NCI-H2081 treated with DMSO at 0.1 percent for 48 hours (cell line): Measurements from ENCODE around the gene KCTD16.

Experiments
- DNase-seq: peaks from one replicate; lab custom pipeline; 2025; lab: John Stamatoyannopoulos, UW

Gene KCTD16

DNA sequence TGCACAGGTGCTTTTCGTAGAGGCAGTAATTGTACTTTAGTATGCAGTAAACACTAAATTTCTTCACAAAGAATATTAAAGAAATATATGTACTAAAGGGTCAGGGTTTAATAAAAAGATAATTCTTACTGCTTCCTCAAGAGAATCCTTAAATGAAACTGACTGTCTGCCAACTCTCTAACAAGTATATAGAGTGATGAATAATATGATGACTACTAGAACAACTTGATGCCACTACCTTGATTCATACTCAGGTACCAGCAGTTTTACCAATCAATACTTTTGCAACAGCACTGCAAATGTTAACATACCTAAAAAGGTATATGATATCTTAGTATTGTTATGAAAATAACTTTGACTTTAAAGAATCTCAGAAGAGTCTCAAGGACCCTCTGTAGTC, 4.0 kb upstream of the KCTD16 start:
- no peak for DNase-seq

DNA sequence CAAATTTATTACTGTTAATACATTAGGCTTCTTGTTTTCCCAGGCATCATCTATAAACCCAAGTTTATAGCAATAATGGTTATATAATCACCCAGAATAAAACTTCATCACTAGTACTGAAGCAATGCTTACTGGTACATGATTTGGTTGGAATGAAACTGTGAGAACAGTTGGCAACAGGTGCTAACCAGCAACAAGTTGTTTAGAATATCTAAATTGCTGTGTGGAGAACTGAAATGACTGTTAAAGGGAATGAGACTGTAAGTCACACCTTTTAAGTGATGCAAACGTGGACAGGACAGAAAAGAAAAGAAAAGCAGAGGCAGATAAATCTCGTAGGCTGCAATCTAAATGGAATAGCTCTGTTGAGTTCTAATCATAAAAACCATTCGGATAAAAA, 2.7 kb upstream of the KCTD16 start:
- no peak for DNase-seq

DNA sequence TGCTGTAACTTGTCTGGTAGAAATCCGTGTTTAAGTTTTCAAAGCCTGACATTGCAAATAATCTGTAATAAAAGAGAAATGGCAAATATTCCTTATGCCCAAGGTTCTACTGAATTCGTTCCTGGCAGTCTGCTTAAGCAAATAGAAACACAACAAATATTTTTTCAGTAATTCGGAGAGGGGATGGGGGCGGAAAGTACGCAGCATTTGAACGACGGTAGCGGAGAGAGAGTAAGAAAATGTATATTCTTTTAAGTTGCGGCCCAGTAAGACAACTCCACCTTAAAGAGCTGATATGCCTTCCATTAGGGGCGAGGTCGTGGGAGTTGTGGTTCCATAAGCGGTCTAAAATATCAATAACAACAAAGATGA, 783 bp upstream of the KCTD16 start:
- no peak for DNase-seq

DNA sequence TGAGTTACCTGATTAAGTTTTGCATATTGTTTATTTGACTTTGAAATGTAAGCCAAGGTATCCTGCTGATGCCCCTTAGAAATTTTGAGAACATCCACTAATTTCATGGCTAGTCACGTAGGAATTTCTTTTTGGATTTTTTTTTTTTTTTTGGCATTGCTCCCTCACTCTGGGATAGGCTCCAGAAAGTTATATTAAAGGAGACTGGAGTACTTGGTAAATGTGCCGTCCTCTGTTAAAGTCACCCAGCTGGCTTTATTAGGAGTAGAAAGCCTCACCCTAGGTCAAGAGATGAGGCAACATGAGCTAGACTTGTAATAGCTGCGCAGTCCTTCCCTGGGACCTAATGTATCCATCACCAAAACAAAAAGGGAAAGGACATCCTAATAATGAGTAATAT, 3.1 kb downstream of the KCTD16 start:
- DNase-seq = no peak

DNA sequence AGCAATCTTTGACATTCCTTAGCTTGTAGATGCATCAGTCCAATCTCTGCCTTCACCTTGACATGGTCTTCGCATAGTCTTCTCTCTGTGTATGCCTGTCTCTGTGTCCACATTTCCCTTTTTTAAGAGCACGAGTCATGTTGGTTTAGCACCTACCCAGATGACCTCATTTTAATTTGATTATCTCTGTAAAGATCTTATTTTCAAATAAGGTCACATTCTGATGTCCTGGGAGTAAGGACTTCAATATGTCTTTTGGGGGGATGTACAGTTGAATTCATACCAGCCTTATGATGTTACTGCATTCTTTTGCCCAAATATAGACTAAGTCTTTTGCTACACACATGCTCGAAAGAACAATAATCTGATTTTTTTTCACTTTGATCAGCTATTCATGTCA, 6.9 kb downstream of the KCTD16 start:
- DNase-seq = no peak

DNA sequence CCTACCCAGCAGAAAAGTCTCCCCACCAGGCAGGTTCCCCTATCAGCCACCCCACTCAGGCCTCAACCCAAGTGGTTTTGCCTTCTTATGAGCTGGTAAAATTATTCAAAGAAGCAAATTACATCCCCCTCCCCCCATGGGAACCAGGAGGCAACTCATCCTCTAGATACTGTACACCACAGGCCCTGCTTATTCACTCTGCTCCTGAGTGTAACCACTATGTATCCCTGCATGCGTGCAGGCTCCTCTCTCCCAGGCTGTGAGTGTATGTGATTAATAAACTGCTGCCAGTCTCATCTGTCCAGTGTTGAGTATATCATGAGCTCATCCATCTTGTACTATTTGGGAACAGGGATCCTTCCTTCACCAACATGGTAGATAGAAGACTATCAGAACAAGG, 8.6 kb downstream of the KCTD16 start:
- DNase-seq = no peak

DNA sequence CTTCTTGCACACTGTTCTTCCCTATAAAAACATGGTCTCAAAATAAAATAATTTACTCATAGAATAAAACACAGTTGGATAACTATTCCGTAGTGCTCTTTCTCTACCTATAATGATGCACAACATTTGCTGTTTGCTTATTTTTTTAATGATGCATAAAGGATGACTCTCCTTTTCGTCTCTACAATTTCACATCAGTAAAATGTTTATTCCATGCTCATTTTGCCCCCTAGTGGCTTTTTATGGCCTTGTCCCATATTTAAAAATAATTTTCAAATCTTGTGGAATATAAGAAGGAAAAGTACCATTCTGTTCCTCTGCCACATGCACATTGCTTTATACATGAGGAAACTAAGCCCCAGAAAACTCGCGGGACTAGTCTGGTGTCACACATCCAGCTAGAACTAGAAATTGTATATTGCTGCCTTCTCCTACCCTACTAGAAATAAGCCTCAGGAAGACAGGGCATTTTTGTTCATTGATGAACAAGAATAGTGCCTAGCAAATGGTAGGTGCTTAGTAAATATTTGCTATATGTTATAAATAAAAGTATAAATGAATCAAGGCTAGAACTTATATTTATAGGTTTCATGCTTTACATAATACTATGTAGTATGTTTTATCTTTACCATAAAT, 12.7 kb downstream of the KCTD16 start:
- no peak for DNase-seq

DNA sequence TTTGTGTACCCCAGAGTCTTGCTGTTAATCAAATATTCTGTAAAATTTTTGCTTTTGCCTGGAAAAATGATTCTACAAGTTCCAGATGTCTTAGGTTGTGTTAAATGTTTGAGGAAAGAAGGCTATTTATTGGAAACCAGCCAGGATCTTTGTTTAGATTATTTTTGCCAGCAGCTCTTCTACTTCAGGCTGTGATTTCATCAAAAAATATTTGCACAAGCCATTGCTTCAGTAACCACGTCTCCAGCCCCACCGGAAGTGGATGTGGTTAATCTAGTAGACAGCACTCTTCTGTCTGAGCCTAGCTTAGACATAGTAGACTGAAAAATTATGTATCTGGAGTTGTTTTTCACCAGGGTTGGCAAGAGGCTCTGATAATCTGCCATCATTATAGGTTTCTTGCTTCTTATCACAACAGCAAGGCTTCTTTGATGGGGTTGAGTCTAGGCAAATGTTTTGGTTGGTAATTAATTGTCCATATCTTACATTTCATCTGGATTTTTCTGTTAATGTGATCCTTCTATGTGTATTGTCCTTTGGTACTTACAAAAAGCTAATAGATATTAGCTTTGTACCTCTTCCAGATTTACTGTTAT, 17.1 kb downstream of the KCTD16 start:
- no peak for DNase-seq

DNA sequence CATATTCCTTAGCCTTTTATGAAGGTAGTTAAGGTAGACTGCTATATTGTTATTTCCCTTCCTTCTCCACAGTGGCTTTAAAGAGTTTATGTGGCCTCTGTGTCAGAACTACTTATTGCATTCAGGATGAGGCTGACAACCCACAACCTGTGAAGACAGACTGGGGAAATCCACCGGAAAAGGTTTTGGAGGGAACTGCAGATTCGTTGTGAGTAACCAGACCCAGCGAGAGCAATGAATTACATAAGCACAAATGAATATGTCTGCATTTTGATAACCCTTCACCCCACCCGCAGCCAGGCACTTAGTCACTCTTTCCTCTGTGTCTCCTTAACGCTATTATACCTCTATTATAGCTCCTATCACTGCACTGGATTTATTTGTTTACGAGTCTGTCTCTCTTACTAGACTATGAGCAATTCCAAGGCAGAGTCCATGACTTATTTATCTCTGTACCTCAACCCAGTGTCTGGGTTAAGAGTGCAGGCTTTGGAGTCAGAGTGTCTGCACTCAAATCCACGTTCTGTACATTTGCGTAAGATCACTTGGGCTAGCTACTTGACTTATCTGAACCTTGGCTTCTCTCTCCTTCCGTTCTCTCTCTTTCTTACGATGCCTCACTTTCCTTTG, 19.2 kb downstream of the KCTD16 start:
- DNase-seq = no peak

DNA sequence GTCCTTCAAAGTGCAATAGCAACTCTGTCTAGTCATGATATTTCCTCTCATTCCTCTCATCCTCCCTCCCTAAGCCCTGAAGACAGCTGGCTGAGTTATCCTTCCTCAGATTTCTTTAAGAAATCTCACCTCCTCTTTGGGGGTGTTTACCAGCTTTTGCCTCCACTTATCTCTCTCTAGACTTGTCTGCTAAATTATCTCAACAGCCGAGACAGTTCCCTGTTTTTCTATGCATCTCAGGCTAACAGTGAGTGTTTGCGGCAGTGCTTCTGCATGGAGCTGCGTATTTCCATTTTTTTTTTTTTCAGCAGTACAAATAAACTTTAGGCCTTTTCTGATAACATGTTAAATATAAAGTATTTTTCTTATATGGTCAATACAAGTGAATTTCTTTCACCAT, 20.9 kb downstream of the KCTD16 start:
- no peak for DNase-seq

DNA sequence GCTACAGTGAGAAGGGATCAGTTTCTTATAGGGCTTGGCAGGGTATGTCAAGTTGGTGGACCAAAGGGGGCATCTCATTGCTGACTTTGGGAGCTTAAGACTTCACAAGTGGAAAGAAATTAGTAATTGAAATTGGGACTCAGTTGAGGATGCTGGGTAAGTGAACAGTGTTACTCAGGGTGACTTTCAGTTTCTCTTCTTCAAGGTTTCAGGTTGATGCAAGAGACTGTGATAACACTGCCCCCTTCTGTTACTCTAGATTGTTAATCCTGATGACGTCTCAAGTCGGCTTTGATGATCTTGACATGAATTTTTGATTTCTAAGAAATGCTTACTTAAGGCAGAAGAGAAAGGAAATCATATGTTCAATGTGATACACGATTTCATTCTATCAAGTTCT, 21.3 kb downstream of the KCTD16 start:
- no peak for DNase-seq

DNA sequence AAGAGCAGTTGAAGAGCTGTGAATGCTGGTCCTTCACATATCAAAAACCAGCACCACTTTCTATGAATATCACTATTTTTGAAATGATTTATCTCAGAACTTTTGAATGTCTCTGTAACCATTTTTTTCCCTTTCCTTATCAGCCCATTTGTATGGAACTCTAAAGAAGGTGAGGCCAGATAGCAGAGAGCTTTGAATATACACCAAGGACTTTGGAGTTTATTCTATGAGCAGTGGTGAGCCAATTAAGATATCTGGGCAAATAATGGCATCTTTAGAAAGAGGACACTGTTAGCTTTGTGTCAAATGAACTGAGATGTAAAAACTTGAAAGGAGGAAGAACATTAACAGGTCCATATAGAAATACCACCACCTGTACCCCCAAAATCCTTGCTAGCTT, 22.0 kb downstream of the KCTD16 start:
- no peak for DNase-seq

DNA sequence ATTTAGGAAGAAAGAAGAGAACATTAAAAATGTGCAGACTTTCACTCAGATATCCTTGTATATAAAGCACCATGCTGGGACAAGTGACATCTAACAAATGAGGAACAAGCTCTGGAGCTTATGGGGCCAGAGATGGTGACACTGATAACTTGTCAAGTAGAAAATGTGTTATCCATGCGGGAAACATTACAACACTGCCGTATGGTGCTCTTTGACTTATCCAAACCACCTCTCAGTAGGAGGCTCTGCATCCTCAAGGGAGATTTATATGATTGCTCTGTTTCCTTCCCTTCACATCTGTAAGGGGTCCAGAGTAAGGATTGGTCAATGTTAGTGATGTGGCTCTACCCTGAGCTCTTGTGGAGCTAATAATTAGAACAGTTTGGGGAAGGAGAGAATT, 23.5 kb downstream of the KCTD16 start:
- DNase-seq = no peak

DNA sequence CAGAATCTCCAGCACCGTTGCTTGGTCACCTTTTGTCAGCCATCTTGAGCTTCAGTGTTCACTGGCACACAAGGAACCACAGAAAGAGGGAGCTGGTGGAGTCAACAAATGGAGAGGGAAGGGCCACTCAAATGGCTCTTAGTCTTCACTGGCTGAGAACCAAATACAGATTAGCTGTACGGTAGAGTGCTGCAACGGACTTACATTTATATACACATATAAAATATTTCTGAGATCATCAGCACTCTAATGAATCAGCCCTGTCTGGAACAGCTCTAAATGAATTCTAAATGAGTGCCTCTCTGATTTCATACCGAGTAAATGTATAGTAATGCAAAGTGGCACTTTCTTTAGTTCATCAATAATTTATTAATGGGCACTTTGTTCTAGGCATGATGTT, 24.8 kb downstream of the KCTD16 start:
- no peak for DNase-seq

DNA sequence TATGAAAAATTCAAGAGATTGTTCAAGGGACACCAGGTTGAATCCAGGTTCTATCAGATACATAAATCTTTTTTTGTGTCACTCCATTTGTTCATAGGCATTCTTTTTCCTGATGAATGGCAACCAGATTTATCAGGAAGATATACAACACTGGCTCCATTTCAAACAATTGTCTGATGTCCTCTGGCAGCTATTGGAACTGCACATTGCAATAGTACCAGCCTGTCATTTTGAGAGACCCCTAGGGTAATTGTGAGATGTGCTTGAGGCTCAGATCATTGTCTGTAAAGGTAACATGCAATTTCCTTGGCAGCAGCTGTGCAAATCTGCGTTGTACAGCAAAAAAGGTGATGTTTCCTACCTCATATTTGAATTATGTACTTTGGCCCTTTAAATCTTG, 25.9 kb downstream of the KCTD16 start:
- DNase-seq = no peak

DNA sequence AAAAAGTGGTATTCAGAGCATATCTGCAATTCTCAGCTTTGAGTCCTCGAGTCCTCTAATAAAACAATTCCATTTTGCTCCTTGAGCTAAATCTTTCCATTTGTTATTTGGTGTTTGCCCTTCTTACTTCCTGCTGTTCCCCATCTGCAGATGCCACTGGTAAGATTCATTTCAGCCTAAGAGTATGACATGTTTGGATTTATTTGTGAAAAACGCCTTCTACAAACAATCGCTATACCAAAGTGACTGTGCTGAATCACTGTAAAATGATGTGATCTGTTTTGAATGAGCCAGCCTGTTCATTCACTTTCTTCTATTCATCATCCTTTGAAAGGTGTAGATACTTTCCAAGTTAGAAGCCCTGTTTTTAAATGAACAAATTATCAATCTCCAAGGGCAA, 27.7 kb downstream of the KCTD16 start:
- no peak for DNase-seq

DNA sequence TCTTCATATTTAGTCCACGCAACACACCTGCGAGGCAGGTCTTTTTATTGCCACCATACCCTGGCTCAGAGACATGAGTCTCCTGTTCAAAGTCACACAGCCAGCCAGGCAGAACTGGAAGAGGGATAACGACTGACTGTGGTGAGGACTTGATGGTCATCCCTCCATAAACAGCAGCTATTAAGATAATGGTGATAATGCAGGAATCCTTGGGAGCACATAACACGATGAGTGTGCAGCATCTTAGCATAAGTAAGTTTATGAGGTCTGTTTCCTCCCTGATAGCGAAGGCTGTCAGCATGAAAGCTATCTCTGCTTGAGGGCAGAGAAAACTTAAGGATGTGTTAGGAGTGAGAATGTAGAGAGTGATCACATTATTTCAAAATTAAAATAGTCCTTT, 30.9 kb downstream of the KCTD16 start:
- DNase-seq = no peak

DNA sequence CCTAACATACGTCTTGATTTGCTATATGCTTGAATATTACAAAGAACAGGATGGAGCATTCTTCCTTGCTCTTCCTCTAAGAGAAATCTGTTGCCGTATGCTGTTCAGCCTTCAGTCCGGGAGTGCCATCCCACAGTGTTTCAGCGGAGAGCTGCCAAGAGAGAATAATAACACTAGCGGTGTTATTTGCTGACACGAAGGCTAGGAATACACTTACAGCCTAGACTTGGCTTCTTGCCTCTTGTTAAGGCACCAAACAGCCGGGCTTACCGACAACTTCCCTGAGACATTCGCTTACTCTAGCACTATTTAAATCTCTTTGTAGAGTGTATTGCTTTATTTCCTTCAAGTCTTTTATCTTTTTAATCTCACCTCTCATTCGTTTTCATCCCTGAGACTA, 31.4 kb downstream of the KCTD16 start:
- DNase-seq = no peak

DNA sequence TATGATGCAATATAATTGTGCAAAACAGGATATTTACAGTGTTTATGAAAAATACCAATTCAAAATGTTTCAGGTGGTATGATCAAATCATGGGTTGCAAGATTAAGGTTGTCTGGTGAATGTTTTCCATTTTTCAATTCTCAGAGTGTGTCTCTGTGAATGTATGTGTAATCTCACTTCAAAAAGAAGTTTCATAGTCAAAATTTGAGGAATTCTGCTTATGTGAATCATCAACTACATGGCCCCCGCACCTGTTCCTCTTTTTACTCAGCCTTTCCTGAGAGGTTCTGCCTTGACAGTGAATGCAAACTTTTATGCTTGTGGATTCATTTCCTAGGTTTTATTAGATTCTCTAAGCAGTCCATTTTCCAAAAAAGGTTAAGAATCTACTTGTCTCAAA, 32.1 kb downstream of the KCTD16 start:
- DNase-seq = no peak

DNA sequence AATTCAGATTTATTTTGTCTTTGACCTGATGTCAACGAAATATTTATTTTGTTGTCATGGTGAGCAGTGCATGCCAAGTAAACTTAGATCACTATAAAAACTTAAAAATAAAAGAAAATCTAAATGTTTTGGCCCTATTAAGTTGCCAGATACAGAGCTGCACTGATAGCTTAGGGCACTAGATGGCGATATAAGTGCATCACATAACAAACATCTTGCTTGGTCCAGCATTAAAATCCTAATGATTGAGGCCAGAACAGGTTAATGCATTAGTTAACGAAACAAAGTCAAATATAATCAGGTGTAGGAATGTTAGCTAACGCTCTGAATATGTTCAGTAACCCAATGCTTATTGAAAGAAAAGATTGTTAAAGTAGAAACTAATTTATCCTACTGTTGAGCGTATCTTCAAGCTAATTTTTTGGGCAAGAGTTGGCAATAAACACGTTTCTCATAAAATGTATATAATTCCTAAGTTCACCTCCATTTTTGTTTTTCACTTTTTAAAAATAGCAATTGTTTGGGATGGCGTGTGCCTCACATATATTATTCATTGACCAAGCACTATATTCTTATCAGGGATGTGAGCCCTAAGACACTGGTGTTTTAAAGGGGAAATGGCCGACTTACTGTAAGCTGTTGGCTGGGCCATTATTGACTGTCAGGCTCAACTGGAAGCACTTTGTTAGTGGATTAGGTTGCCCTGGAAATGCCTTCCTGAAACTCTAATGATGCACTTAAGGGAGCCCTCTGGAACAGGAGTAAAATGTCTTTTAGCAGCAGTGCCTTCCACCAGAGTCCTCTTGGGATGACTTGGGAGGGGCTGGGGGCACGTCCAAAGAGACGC, 33.3 kb downstream of the KCTD16 start:
- no peak for DNase-seq

DNA sequence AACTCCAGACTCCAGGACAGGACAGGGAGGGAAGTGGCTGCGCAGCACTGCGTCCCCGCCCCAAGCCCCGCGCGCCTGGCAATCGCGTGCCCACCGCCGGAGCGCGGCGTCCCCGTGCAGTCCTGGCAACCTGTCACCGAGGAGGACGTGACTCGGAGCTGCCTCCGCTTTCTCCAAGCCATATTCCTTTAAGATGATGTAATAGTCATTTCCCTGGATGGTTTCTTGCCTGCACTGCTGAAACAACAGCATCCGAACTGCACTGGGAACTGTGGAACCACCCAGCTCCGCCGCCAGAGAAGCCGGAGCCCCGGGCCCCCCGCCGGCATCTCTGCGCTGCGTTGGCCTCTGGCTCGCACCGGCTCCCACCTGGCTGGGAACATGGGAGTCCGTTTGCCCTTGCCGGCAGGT, 34.5 kb downstream of the KCTD16 start:
- no peak for DNase-seq

DNA sequence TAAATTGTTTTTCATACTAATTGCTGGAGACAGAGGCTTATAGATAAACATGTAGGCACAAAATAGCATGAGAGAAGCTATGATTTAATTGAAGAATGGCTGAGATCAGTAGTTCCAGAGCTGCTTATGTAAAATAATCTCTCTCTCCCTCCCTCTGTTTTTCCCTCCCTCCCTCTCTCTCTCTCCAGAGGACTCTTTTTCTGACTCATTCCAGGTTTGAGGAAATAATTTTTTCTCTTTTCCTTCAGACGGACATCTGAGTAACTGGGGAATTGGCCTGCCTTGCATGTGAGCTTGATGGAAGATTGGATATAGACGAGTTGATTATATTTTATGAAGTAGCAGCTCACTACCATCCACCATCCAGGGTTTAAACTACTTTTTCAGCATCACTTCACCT, 35.5 kb downstream of the KCTD16 start:
- DNase-seq = no peak

DNA sequence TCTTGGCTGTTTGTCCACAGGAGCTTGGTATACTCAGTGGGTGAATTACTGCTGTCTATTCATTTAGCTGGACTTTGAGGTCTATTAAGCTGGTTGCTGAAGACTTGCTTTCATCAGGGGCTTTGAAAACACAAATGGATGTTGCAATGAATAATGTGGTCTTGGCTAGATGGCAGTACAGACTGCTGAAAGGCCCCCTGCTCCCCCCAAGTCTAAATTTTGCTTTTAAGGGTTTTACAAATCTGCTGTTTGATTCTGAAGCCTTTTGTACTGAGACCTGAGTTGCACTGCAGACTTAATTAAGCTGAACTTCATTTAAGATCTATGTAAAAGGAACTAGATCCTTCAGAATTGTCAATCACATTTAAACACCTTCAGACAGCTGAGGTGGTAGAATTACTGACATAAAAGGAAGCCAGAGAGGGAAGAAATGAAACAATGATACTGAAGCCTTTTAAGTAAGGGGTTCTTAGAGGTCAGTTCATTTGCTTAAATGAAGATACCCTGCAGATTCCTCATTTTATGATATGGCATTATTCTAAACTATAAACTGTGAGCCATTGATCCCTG, 37.3 kb downstream of the KCTD16 start:
- no peak for DNase-seq
